GM23338 (cell line): ENCODE results near the gene SEC14L1. TPM values are rescaled to one million over a fixed set of nuclear protein-coding genes. Genes with fewer than 3 reads are reported as not detected.

ENCODE experiments used
- ATAC-seq: fragments of 200-7000 bp; cut with Tn5 transposase; 3 replicates; pipeline ENCODE4 v1.9.1; 2020
- DNase-seq: peaks from one replicate; pipeline ENCODE4 v3.0.0-alpha.2; 2015; ENCODE audit warnings: low spot score
- H2AFZ ChIP-seq: fragments of 200-600 bp; sonication (generic); 2 replicates; pipeline ENCODE4 v1.8.0; 2016; ENCODE audit warnings: antibody characterized with exemption, mild to moderate bottlenecking, moderate library complexity
- H3F3A ChIP-seq: fragments of 200-600 bp; sonication (generic); replicated peaks from 2 replicates; pipeline ENCODE4 v1.8.0; 2017; ENCODE audit warnings: antibody characterized with exemption, mixed run types, low read depth
- H3K27ac ChIP-seq: fragments of 200-600 bp; sonication (generic); 2 replicates; pipeline ENCODE4 v1.6.1; 2016; ENCODE audit warnings: low read depth
- H3K27me3 ChIP-seq: fragments of 200-600 bp; sonication (generic); 2 replicates; pipeline ENCODE4 v1.8.0; 2016; ENCODE audit warnings: mild to moderate bottlenecking, mixed run types, moderate library complexity; ENCODE audit not compliant: insufficient read depth
- H3K36me3 ChIP-seq: fragments of 200-600 bp; sonication (generic); 2 replicates; pipeline ENCODE4 v1.8.0; 2016; ENCODE audit warnings: mild to moderate bottlenecking; ENCODE audit not compliant: insufficient read depth
- H3K4me1 ChIP-seq: fragments of 200-600 bp; sonication (generic); 2 replicates; pipeline ENCODE4 v1.8.0; 2016; ENCODE audit warnings: mild to moderate bottlenecking, moderate library complexity; ENCODE audit not compliant: insufficient read depth
- H3K4me2 ChIP-seq: fragments of 200-600 bp; sonication (generic); 2 replicates; pipeline ENCODE4 v1.7.1; 2017; ENCODE audit warnings: mixed run types
- H3K4me3 ChIP-seq: fragments of 200-600 bp; sonication (generic); 2 replicates; pipeline ENCODE4 v1.6.1; 2016; ENCODE audit warnings: mixed run types
- H3K79me2 ChIP-seq: fragments of 200-600 bp; sonication (generic); replicated peaks from 2 replicates; pipeline ENCODE4 v1.8.0; 2017; ENCODE audit warnings: mild to moderate bottlenecking; ENCODE audit not compliant: insufficient read depth
- H3K9me2 ChIP-seq: fragments of 200-600 bp; sonication (generic); 2 replicates; pipeline ENCODE4 v1.8.0; 2017; ENCODE audit not compliant: insufficient read depth
- H4K20me1 ChIP-seq: fragments of 200-600 bp; sonication (generic); replicated peaks from 2 replicates; pipeline ENCODE4 v1.8.0; 2017; ENCODE audit warnings: mild to moderate bottlenecking; ENCODE audit not compliant: insufficient read depth
- H3K27ac Mint-ChIP-seq: 2 replicates; pipeline ENCODE4 v1.8.0; 2020; ENCODE audit warnings: inconsistent platforms, mild to moderate bottlenecking, moderate library complexity, mixed read lengths
- H3K27me3 Mint-ChIP-seq: 3 replicates; pipeline ENCODE4 v1.8.0; 2022; ENCODE audit warnings: low read depth, mild to moderate bottlenecking, moderate library complexity, mixed read lengths, inconsistent platforms; ENCODE audit not compliant: insufficient read depth, poor library complexity
- H3K36me3 Mint-ChIP-seq: 3 replicates; pipeline ENCODE4 v1.8.0; 2021; ENCODE audit warnings: low read depth, mild to moderate bottlenecking, inconsistent platforms, moderate library complexity, mixed read lengths
- H3K4me1 Mint-ChIP-seq: 3 replicates; pipeline ENCODE4 v1.8.0; 2020; ENCODE audit warnings: mild to moderate bottlenecking, inconsistent platforms, mixed read lengths
- H3K4me3 Mint-ChIP-seq: 3 replicates; pipeline ENCODE4 v1.8.0; 2021; ENCODE audit warnings: moderate library complexity, mild to moderate bottlenecking, inconsistent platforms, mixed read lengths
- H3K9me3 Mint-ChIP-seq: 3 replicates; pipeline ENCODE4 v1.8.0; 2020; ENCODE audit warnings: moderate library complexity, mild to moderate bottlenecking, inconsistent platforms, mixed read lengths
- EZH2 ChIP-seq: fragments of 200-600 bp; sonication (generic); IDR thresholded peaks from one replicate; pipeline ENCODE4 v1.8.0; 2017; ENCODE audit warnings: antibody characterized with exemption, mild to moderate bottlenecking, low read depth; ENCODE audit not compliant: unreplicated experiment
- EZH2phosphoT487 ChIP-seq: fragments of 200-600 bp; sonication (generic); IDR thresholded peaks from one replicate; pipeline ENCODE4 v1.8.1; 2018; ENCODE audit warnings: antibody characterized with exemption; ENCODE audit not compliant: unreplicated experiment
- JUNB ChIP-seq: IDR thresholded peaks from one replicate; pipeline ENCODE4 v1.6.1; 2016; ENCODE audit warnings: antibody characterized with exemption; ENCODE audit not compliant: unreplicated experiment
- POLR2AphosphoS5 ChIP-seq: IDR thresholded peaks from 2 replicates; pipeline ENCODE4 v1.6.1; 2016; ENCODE audit warnings: antibody characterized with exemption, low read depth
- REST ChIP-seq: IDR thresholded peaks from one replicate; pipeline ENCODE4 v1.6.1; 2018; ENCODE audit warnings: antibody characterized with exemption; ENCODE audit not compliant: unreplicated experiment
- STAT1 ChIP-seq: IDR thresholded peaks from one replicate; pipeline ENCODE4 v1.6.1; 2016; ENCODE audit warnings: antibody characterized with exemption; ENCODE audit not compliant: unreplicated experiment
- ZNF114 ChIP-seq: fragments of 250-450 bp; sonication (Bioruptor Pico); IDR thresholded peaks from 2 replicates; pipeline ENCODE4 v1.5.0; 2020; ENCODE audit warnings: mild to moderate bottlenecking, moderate library complexity
- ZNF331 ChIP-seq: fragments of 250-450 bp; sonication (Bioruptor Pico); IDR thresholded peaks from 2 replicates; pipeline ENCODE4 v1.5.0; 2020; ENCODE audit warnings: low read depth, mild to moderate bottlenecking, moderate library complexity
- polyA plus RNA-seq: library from polyadenylated mRNA; unstranded; fragments of >200 nt; fragmentation: Nextera tagmentation; extraction: Ambion mirVana; gene quantifications from 2 replicates; pipeline ENCODE4 v1.2.1, GENCODE V29; 2016
- total RNA-seq: library from RNA; depleted of rRNA; stranded (reverse); fragments of >200 nt; shearing (Covaris generic); gene quantifications from 2 replicates; pipeline ENCODE4 v1.2.3, GENCODE V29; 2014
- TF ChIP-seq, protein P1 (sequence below), 2 experiments: fragments of 200-600 bp in 1 of 2; sonication (generic) in 1 of 2; conservative IDR thresholded peaks; 2 replicates each; pipeline versions ENCODE4 v1.5.1 to v1.6.1; 2016 to 2017; ENCODE audit warnings: antibody characterized with exemption in 2 of 2, low read depth in 2 of 2, mild to moderate bottlenecking in 2 of 2, moderate library complexity in 1 of 2
- TF ChIP-seq, protein P2 (sequence below): fragments of 250-450 bp; sonication (Bioruptor Pico); IDR thresholded peaks from 2 replicates; pipeline ENCODE4 v1.5.0; 2020; ENCODE audit warnings: mild to moderate bottlenecking, moderate library complexity
- TF ChIP-seq, protein P3 (sequence below): IDR thresholded peaks from 2 replicates; pipeline ENCODE4 v1.6.1; 2016; ENCODE audit warnings: antibody characterized with exemption

The SEC14L1 gene
- total and polyA plus RNA-seq, 2 experiments from 2014 or later: 26.8 to 54.8 TPM

DNA sequence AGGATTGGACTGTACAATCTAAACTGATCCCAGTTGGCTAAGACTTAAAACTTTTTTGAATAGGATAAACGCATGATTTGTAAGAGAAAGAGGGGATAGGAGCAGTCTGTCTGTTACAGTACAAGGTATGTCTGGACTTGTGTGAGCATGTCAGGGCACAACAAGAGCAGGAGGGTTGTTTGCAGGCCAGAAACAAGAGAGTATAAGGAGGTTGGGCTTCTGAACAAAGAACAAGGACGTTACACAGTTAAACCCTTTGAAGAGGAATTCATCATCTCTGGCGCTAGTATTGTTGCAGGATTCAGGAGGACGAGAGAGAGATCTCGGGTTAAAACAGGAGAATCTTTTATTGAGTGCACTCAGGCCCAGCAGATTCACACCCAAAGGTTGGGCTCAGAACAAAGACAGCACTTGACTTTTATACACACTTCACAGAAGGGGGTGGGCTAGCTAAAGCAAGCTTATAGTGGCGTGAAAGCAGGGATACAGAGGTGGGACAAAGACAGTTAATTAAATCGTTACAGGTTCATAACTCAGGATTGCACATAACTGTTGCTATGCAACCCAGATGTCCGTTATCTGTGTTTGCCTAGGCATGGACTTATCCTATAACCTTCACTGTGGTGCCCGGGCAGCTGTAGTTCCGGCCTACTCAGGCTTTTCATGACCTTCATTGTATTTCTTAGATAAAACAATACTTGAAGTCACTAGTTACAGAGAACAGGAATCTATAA, 34.3 kb downstream of the SEC14L1 start (continued):
- no peak for TF ChIP-seq REST

DNA sequence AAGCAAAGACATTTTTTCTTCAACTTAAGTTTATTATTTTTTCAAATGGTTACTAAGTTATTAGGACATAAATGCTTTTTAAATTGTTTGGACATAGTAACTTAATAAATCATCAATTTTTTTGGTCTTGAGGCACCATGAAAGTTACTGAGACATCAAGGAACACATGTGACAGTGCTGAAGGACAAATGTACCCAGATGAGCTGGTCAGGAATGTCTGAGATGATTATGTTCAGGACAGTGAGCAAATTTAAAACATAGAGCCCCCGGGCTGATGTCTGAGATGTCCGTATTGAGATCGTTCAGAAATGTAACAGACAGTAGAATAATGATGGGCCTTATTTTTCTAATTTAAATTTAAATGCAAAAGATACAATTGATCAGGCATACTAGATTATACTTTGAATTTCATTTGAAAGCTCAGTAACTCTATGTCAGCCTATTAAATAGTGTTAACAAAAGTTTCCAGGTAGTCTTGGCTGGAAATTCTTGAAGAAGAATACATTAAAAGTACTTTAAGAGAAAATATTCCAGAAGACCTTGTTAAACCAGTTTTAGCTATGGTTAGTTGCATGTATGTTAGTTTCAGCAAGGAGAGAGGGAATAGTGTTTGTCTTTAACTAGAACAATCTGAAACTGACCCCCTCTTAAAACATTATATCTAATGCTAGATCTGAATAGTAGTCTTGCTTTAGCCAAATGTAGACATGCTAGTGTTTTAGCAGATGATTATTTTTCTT, 36.4 kb downstream of the SEC14L1 start:
- no peak for ATAC-seq
- Mint-ChIP-seq H3K9me3 (peaks cover 42% of the 10 kb centered on the region), H3K4me1 (peaks cover 5% of the 10 kb centered on the region), H3K27ac (no peak overlapping the region), H3K4me3 (no peak overlapping the region), H3K27me3 (no peaks in the 10 kb centered on the region), H3K36me3 (peaks cover 45% of the 10 kb centered on the region)
- H3K4me2 ChIP-seq: no peak overlapping the region
- H3K36me3 ChIP-seq: peaks cover 18% of the 10 kb centered on the region
- H3K79me2 ChIP-seq: peaks cover 63% of the 10 kb centered on the region
- H4K20me1 ChIP-seq: peaks cover 6% of the 10 kb centered on the region; the same call in 1 of the 2 replicates
- no peak for DNase-seq
- no peak overlapping the region for H2AFZ ChIP-seq
- H3K4me3 ChIP-seq: no peak overlapping the region
- H3K9me2 ChIP-seq: no peaks in the 10 kb centered on the region
- no peaks in the 10 kb centered on the region for H3F3A ChIP-seq
- no peaks in the 10 kb centered on the region for H3K4me1 ChIP-seq
- H3K27ac ChIP-seq: no peak overlapping the region
- no peaks in the 10 kb centered on the region for H3K27me3 ChIP-seq
- TF ChIP-seq ZNF114 (no peak), EZH2 (no peak), STAT1 (no peak), EZH2phosphoT487 (no peak), ZNF331 (CRISPR knock-in tag) (no peak), POLR2AphosphoS5 (no peak), JUNB (no peak)
- TF ChIP-seq, protein P1, sequence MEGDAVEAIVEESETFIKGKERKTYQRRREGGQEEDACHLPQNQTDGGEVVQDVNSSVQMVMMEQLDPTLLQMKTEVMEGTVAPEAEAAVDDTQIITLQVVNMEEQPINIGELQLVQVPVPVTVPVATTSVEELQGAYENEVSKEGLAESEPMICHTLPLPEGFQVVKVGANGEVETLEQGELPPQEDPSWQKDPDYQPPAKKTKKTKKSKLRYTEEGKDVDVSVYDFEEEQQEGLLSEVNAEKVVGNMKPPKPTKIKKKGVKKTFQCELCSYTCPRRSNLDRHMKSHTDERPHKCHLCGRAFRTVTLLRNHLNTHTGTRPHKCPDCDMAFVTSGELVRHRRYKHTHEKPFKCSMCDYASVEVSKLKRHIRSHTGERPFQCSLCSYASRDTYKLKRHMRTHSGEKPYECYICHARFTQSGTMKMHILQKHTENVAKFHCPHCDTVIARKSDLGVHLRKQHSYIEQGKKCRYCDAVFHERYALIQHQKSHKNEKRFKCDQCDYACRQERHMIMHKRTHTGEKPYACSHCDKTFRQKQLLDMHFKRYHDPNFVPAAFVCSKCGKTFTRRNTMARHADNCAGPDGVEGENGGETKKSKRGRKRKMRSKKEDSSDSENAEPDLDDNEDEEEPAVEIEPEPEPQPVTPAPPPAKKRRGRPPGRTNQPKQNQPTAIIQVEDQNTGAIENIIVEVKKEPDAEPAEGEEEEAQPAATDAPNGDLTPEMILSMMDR (conservative IDR thresholded peaks at IDR 0.05; ENCODE audit: low read depth in 2 of 2): no peak
- TF ChIP-seq, protein P2, sequence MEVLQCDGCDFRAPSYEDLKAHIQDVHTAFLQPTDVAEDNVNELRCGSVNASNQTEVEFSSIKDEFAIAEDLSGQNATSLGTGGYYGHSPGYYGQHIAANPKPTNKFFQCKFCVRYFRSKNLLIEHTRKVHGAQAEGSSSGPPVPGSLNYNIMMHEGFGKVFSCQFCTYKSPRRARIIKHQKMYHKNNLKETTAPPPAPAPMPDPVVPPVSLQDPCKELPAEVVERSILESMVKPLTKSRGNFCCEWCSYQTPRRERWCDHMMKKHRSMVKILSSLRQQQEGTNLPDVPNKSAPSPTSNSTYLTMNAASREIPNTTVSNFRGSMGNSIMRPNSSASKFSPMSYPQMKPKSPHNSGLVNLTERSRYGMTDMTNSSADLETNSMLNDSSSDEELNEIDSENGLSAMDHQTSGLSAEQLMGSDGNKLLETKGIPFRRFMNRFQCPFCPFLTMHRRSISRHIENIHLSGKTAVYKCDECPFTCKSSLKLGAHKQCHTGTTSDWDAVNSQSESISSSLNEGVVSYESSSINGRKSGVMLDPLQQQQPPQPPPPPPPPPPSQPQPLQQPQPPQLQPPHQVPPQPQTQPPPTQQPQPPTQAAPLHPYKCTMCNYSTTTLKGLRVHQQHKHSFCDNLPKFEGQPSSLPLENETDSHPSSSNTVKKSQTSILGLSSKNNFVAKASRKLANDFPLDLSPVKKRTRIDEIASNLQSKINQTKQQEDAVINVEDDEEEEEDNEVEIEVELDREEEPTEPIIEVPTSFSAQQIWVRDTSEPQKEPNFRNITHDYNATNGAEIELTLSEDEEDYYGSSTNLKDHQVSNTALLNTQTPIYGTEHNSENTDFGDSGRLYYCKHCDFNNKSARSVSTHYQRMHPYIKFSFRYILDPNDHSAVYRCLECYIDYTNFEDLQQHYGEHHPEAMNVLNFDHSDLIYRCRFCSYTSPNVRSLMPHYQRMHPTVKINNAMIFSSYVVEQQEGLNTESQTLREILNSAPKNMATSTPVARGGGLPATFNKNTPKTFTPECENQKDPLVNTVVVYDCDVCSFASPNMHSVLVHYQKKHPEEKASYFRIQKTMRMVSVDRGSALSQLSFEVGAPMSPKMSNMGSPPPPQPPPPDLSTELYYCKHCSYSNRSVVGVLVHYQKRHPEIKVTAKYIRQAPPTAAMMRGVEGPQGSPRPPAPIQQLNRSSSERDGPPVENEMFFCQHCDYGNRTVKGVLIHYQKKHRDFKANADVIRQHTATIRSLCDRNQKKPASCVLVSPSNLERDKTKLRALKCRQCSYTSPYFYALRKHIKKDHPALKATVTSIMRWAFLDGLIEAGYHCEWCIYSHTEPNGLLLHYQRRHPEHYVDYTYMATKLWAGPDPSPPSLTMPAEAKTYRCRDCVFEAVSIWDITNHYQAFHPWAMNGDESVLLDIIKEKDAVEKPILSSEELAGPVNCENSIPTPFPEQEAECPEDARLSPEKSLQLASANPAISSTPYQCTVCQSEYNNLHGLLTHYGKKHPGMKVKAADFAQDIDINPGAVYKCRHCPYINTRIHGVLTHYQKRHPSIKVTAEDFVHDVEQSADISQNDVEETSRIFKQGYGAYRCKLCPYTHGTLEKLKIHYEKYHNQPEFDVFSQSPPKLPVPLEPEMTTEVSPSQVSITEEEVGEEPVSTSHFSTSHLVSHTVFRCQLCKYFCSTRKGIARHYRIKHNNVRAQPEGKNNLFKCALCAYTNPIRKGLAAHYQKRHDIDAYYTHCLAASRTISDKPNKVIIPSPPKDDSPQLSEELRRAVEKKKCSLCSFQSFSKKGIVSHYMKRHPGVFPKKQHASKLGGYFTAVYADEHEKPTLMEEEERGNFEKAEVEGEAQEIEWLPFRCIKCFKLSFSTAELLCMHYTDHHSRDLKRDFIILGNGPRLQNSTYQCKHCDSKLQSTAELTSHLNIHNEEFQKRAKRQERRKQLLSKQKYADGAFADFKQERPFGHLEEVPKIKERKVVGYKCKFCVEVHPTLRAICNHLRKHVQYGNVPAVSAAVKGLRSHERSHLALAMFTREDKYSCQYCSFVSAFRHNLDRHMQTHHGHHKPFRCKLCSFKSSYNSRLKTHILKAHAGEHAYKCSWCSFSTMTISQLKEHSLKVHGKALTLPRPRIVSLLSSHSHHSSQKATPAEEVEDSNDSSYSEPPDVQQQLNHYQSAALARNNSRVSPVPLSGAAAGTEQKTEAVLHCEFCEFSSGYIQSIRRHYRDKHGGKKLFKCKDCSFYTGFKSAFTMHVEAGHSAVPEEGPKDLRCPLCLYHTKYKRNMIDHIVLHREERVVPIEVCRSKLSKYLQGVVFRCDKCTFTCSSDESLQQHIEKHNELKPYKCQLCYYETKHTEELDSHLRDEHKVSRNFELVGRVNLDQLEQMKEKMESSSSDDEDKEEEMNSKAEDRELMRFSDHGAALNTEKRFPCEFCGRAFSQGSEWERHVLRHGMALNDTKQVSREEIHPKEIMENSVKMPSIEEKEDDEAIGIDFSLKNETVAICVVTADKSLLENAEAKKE (CRISPR knock-in tag): no peak
- TF ChIP-seq, protein P3, sequence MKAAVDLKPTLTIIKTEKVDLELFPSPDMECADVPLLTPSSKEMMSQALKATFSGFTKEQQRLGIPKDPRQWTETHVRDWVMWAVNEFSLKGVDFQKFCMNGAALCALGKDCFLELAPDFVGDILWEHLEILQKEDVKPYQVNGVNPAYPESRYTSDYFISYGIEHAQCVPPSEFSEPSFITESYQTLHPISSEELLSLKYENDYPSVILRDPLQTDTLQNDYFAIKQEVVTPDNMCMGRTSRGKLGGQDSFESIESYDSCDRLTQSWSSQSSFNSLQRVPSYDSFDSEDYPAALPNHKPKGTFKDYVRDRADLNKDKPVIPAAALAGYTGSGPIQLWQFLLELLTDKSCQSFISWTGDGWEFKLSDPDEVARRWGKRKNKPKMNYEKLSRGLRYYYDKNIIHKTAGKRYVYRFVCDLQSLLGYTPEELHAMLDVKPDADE: no peak
